ENCODE data around the gene TNPO1.

- no peak for TF ChIP-seq POLR2A (IDR thresholded peaks at IDR 0.05)
- TF ChIP-seq, protein P1, sequence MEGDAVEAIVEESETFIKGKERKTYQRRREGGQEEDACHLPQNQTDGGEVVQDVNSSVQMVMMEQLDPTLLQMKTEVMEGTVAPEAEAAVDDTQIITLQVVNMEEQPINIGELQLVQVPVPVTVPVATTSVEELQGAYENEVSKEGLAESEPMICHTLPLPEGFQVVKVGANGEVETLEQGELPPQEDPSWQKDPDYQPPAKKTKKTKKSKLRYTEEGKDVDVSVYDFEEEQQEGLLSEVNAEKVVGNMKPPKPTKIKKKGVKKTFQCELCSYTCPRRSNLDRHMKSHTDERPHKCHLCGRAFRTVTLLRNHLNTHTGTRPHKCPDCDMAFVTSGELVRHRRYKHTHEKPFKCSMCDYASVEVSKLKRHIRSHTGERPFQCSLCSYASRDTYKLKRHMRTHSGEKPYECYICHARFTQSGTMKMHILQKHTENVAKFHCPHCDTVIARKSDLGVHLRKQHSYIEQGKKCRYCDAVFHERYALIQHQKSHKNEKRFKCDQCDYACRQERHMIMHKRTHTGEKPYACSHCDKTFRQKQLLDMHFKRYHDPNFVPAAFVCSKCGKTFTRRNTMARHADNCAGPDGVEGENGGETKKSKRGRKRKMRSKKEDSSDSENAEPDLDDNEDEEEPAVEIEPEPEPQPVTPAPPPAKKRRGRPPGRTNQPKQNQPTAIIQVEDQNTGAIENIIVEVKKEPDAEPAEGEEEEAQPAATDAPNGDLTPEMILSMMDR (IDR thresholded peaks at IDR 0.05) = no peak
Observed at GRCh38 chr5:72921886-72922285, 105.4 kb downstream of the TNPO1 start.

Data from adrenal gland (tissue), 5 donors.